Activated B cell treated with CpG ODN at 0.5 μM for 24 hours (primary cell): Measurements from ENCODE around the gene SELENOM. TPM values are rescaled to one million over a fixed set of nuclear protein-coding genes. Genes with fewer than 3 reads are reported as not detected.

ENCODE experiments used
- ATAC-seq: fragments of 200-7000 bp; cut with Tn5 transposase; one replicate; pipeline ENCODE4 v1.10.0; 2021; ENCODE audit warnings: low read depth, mild to moderate bottlenecking, moderate library complexity
- CTCF ChIA-PET: fragments of 350-600 bp; sonication (Branson Sonifier 250); formaldehyde crosslinking; loops from one replicate; lab custom pipeline; 2021; ENCODE audit warnings: antibody characterized with exemption; lab: Charles Lee
- POLR2A ChIA-PET: fragments of 350-600 bp; sonication (Branson Sonifier 250); formaldehyde crosslinking; loops from one replicate; lab custom pipeline; 2021; ENCODE audit warnings: antibody characterized with exemption; lab: Charles Lee
- DNase-seq: peaks from one replicate; pipeline ENCODE4 v3.0.0; 2022
- H3K27ac Mint-ChIP-seq: one replicate; pipeline ENCODE4 v1.8.0; 2020; ENCODE audit warnings: mixed read lengths
- H3K27me3 Mint-ChIP-seq: one replicate; pipeline ENCODE4 v1.8.0; 2021; ENCODE audit warnings: mixed read lengths
- H3K36me3 Mint-ChIP-seq: one replicate; pipeline ENCODE4 v1.8.0; 2021; ENCODE audit warnings: low read depth, mixed read lengths
- H3K4me1 Mint-ChIP-seq: one replicate; pipeline ENCODE4 v1.8.0; 2021; ENCODE audit warnings: mixed read lengths
- H3K4me3 Mint-ChIP-seq: one replicate; pipeline ENCODE4 v1.8.0; 2020; ENCODE audit warnings: mild to moderate bottlenecking, mixed read lengths
- H3K9me3 Mint-ChIP-seq: one replicate; pipeline ENCODE4 v1.8.0; 2020; ENCODE audit warnings: mixed read lengths
- intact Hi-C: fragments of 100-400 bp; cut with micrococcal nuclease; formaldehyde crosslinking; loops from one replicate; pipeline ENCODE4 v1.15.1; 2024
- total RNA-seq: library from RNA; stranded (reverse); gene quantifications from 2 replicates; pipeline ENCODE4 v1.2.3, GENCODE V29; 2022
- TF ChIP-seq, protein P1 (sequence below): fragments of 200-600 bp; IDR thresholded peaks from one replicate; pipeline ENCODE4 v1.8.0; 2022; ENCODE audit warnings: antibody characterized with exemption, mild to moderate bottlenecking

SELENOM gene
- total RNA-seq, 1 donor from 2014 or later = 9.0 TPM

DNA sequence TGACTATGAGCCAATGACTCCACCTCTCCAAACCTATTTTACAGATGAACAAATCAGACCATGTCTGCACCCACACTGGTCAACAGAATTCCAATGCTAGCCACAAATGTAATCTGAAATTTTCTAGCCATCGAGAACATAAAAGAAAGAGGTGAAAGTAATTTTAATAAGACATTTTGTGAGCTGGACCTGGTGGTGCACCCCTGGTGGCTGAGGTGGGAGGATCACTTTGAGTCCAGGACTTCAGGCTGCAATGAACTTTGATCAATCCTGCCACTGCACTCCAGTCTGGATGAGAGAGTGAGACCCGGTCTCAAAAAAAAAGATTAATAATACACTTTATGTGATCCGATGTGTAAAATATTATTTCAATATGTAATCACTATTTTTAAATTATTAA, 43.2 kb upstream of the SELENOM start:
- H3K9me3 Mint-ChIP-seq = peaks cover 2% of the 10 kb centered on the region
- CTCF ChIA-PET = no interaction called here

DNA sequence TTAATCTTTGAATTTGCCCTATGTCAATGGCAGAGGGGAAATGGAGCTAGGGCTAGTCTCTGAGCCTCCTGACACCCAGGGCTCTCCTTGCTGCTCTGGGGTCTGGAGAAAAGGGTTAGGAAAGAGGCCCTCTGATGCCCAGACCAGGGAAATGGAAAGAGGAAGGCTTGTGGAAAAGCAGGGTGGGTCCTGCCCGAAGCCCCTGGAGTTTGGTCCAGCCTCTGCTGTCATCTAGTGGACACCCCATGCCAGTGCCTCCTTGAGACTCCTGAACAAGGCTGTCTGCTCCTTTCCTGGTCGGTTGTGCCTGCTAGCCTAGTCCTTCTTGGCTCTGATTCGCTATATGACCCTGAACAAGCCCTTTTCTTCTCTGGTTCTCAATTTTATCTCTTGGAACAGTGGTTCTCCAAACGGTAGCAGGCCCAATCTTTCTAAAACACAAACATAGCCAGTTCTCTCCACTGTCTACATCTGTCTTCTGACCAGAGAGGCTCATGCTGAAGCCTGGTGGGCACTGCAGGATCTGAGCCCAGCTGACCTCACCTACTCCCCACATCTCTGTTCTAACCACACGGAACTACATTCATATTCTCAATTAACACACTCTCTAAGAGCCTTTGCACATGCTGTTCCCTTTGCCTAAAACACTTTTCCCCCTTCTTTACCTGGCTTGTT, 41.7 kb upstream of the SELENOM start:
- peaks cover 4% of the 10 kb centered on the region for H3K9me3 Mint-ChIP-seq
- intact Hi-C loops = loop anchor here (1.0 to 5.0 kb wide), 6 partner anchors 42 to 515 kb away; partner anchors contain the start of gene SELENOM
- POLR2A ChIA-PET = no interaction called here
- H3K27ac Mint-ChIP-seq = no peak overlapping the region
- DNase-seq (no peak), ATAC-seq (peak; percentile 77)
- no peaks in the 10 kb centered on the region for H3K36me3 Mint-ChIP-seq
- H3K4me3 Mint-ChIP-seq = no peak overlapping the region
- peaks cover 1% of the 10 kb centered on the region for H3K4me1 Mint-ChIP-seq
- TF ChIP-seq, protein P1, sequence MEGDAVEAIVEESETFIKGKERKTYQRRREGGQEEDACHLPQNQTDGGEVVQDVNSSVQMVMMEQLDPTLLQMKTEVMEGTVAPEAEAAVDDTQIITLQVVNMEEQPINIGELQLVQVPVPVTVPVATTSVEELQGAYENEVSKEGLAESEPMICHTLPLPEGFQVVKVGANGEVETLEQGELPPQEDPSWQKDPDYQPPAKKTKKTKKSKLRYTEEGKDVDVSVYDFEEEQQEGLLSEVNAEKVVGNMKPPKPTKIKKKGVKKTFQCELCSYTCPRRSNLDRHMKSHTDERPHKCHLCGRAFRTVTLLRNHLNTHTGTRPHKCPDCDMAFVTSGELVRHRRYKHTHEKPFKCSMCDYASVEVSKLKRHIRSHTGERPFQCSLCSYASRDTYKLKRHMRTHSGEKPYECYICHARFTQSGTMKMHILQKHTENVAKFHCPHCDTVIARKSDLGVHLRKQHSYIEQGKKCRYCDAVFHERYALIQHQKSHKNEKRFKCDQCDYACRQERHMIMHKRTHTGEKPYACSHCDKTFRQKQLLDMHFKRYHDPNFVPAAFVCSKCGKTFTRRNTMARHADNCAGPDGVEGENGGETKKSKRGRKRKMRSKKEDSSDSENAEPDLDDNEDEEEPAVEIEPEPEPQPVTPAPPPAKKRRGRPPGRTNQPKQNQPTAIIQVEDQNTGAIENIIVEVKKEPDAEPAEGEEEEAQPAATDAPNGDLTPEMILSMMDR = no peak
- CTCF ChIA-PET = interaction anchor here (1.4 kb wide), 1 partner anchor 60 kb away, joined by 3 read pairs; no protein-coding TSS in a partner anchor
- peaks cover 2% of the 10 kb centered on the region for H3K27me3 Mint-ChIP-seq

More for the DNA sequence above, 43.2 kb upstream of the SELENOM start:
- ATAC-seq = no peak
- TF ChIP-seq, protein P1 = no peak
- Mint-ChIP-seq H3K4me1 (peaks cover 1% of the 10 kb centered on the region), H3K36me3 (no peaks in the 10 kb centered on the region), H3K27me3 (peaks cover 2% of the 10 kb centered on the region), H3K4me3 (no peak overlapping the region), H3K27ac (no peak overlapping the region)
- no peak for DNase-seq
- POLR2A ChIA-PET = interaction anchor here (0.7 kb wide), 1 partner anchor 122 kb away, joined by 3 read pairs; no protein-coding TSS in a partner anchor
- intact Hi-C loops = no loop called here

- ChIA-PET CTCF (interaction anchor here (1.4 kb wide), 1 partner anchor 59 kb away, joined by 3 read pairs; no protein-coding TSS in a partner anchor), POLR2A (no interaction called here)
- Mint-ChIP-seq H3K36me3 (no peaks in the 10 kb centered on the region), H3K4me1 (peaks cover 1% of the 10 kb centered on the region), H3K9me3 (peaks cover 4% of the 10 kb centered on the region), H3K27ac (no peak overlapping the region), H3K27me3 (peaks cover 2% of the 10 kb centered on the region), H3K4me3 (no peak overlapping the region)
- DNase-seq = no peak
- intact Hi-C loops = loop anchor here (2.0 to 5.0 kb wide), 2 partner anchors 41 to 384 kb away; partner anchors contain the start of gene SELENOM
- TF ChIP-seq, protein P1 = no peak
- no peak for ATAC-seq
These were observed 41.1 kb upstream of the SELENOM start for GRCh38 chr22:31148488-31148887.

GRCh38 chr22:31144223-31144622, 36.9 kb upstream of the SELENOM start:
- Mint-ChIP-seq H3K27ac (no peak overlapping the region), H3K4me1 (peaks cover 1% of the 10 kb centered on the region), H3K27me3 (peaks cover 9% of the 10 kb centered on the region), H3K4me3 (no peak overlapping the region), H3K9me3 (peaks cover 4% of the 10 kb centered on the region), H3K36me3 (no peaks in the 10 kb centered on the region)
- ChIA-PET POLR2A (interaction anchor here (1.1 kb wide), 1 partner anchor 175 kb away, joined by 4 read pairs; the partner anchor contains the start of gene TUG1), CTCF (no interaction called here)
- no peak for ATAC-seq
- TF ChIP-seq, protein P1 = no peak
- no peak for DNase-seq
- intact Hi-C loops = no loop called here

DNA sequence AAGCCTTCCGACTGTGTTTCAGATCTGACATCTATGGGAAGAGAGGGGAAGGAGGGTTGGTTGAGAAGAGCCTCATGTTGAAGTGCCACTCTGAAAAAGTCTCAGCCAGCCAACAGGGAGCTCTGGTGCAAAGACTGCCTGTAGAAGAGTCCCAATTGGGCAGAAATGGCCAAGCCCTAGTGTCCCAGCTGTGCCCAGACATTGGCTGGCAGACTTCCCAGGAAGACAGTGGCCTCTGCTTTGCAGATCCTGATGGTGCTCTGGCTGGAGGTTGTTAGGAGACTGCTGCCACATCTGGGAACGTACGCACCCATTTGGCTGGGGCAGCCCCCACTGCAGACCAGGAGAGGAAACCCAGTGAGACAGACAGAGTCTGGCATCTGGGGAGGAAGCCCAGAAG, 36.2 kb upstream of the SELENOM start:
- peaks cover 9% of the 10 kb centered on the region for H3K27me3 Mint-ChIP-seq
- intact Hi-C loops = no loop called here
- H3K4me1 Mint-ChIP-seq = no peaks in the 10 kb centered on the region
- H3K4me3 Mint-ChIP-seq = no peak overlapping the region
- H3K36me3 Mint-ChIP-seq = no peaks in the 10 kb centered on the region
- H3K9me3 Mint-ChIP-seq = peaks cover 4% of the 10 kb centered on the region
- CTCF ChIA-PET = no interaction called here
- TF ChIP-seq, protein P1 = no peak
- no peak for DNase-seq
- no peak overlapping the region for H3K27ac Mint-ChIP-seq
- no peak for ATAC-seq
- POLR2A ChIA-PET = interaction anchor here (1.1 kb wide), 1 partner anchor 174 kb away, joined by 4 read pairs; the partner anchor contains the start of gene TUG1
